OCI-LY3 (cell line): ENCODE data around the gene AGBL4.

Experiments used
- H2AFZ ChIP-seq: fragments of 200-600, 300-600 bp; shearing (Covaris generic); 2 replicates; pipeline ENCODE4 v1.6.0; 2014; ENCODE audit warnings: antibody characterized with exemption, low read depth, low read length
- H3K27ac ChIP-seq: fragments of 200-600, 300-600 bp; sonication (generic); 2 replicates; pipeline ENCODE4 v1.5.1; 2014; ENCODE audit warnings: mild to moderate bottlenecking, low read length, moderate library complexity, mixed read lengths
- H3K27me3 ChIP-seq: fragments of 200-600, 300-600 bp; sonication (generic); 2 replicates; pipeline ENCODE4 v1.6.1; 2014; ENCODE audit warnings: low read depth, low read length, mixed read lengths
- H3K36me3 ChIP-seq: fragments of 200-600, 300-600 bp; sonication (generic); replicated peaks from 2 replicates; pipeline ENCODE3; 2014; ENCODE audit warnings: low read depth, low read length, mixed read lengths
- H3K4me1 ChIP-seq: fragments of 300-600, 200-600 bp; sonication (generic); 2 replicates; pipeline ENCODE4 v1.6.1; 2014; ENCODE audit warnings: low read length, mixed read lengths
- H3K4me2 ChIP-seq: fragments of 200-600, 300-600 bp; sonication (generic); 2 replicates; pipeline ENCODE4 v1.6.1; 2014; ENCODE audit warnings: low read length, mixed read lengths
- H3K4me3 ChIP-seq: fragments of 300-600, 200-600 bp; sonication (generic); 2 replicates; pipeline ENCODE4 v1.5.1; 2014; ENCODE audit warnings: antibody characterized with exemption, mild to moderate bottlenecking, low read length, moderate library complexity
- H3K79me2 ChIP-seq: fragments of 300-600, 200-600 bp; shearing (Covaris generic); 2 replicates; pipeline ENCODE4 v1.6.1; 2014; ENCODE audit warnings: mild to moderate bottlenecking, low read length, mixed read lengths
- H3K9ac ChIP-seq: fragments of 300-600, 200-600 bp; shearing (Covaris generic); 2 replicates; pipeline ENCODE4 v1.6.0; 2014; ENCODE audit warnings: mild to moderate bottlenecking, low read length, moderate library complexity
- H3K9me3 ChIP-seq: fragments of 200-600, 300-600 bp; shearing (Covaris generic); 2 replicates; pipeline ENCODE4 v1.6.1; 2014; ENCODE audit warnings: low read length, mixed read lengths; ENCODE audit not compliant: insufficient read depth
- H4K20me1 ChIP-seq: fragments of 200-600, 300-600 bp; sonication (generic); 2 replicates; pipeline ENCODE4 v1.6.1; 2016; ENCODE audit warnings: low read length, mixed read lengths; ENCODE audit not compliant: insufficient read depth
- CTCF ChIP-seq: fragments of 200-600, 300-600 bp; sonication (generic); IDR thresholded peaks from 2 replicates; pipeline ENCODE4 v1.5.1; 2014; ENCODE audit warnings: antibody characterized with exemption, low read length, low read depth
- EZH2phosphoT487 ChIP-seq: fragments of 200-600 bp; shearing (Covaris generic); IDR thresholded peaks from 2 replicates; pipeline ENCODE4 v1.6.1; 2018; ENCODE audit warnings: antibody characterized with exemption, mixed run types, low read depth

The AGBL4 gene

GRCh38 chr1:48730164-48730910 is 1293.4 kb downstream of the AGBL4 start:
- H3K9me3 ChIP-seq = no peaks in the 10 kb centered on the region
- H3K36me3 ChIP-seq = peaks cover 51% of the 10 kb centered on the region
- peak overlapping the region; percentile 69 for H3K4me2 ChIP-seq
- H4K20me1 ChIP-seq = peaks cover 15% of the 10 kb centered on the region; the same call in 1 of the 2 replicates
- peaks cover 9% of the 10 kb centered on the region for H3K79me2 ChIP-seq
- H3K27ac ChIP-seq = peak overlapping the region; percentile 85
- H2AFZ ChIP-seq = no peak overlapping the region
- peaks cover 45% of the 10 kb centered on the region for H3K4me1 ChIP-seq
- TF ChIP-seq EZH2phosphoT487 = no peak
- no peak for TF ChIP-seq CTCF
- H3K4me3 ChIP-seq = peak overlapping the region; percentile 49
- H3K27me3 ChIP-seq = no peaks in the 10 kb centered on the region
- peak overlapping the region; percentile 40; the same call in 1 of the 2 replicates for H3K9ac ChIP-seq

- Histone ChIP-seq H3K4me3 (no peak overlapping the region), H3K9ac (no peak overlapping the region), H3K36me3 (peaks cover 40% of the 10 kb centered on the region), H4K20me1 (peaks cover 15% of the 10 kb centered on the region; the same call in 1 of the 2 replicates), H3K79me2 (peaks cover 9% of the 10 kb centered on the region), H3K27me3 (no peaks in the 10 kb centered on the region), H3K9me3 (no peaks in the 10 kb centered on the region), H2AFZ (no peak overlapping the region), H3K4me2 (no peak overlapping the region), H3K27ac (no peak overlapping the region), H3K4me1 (peaks cover 46% of the 10 kb centered on the region)
- TF ChIP-seq CTCF (no peak), EZH2phosphoT487 (no peak)
These were observed 1295.2 kb downstream of the AGBL4 start for GRCh38 chr1:48728584-48728983.

GRCh38 chr1:48726557-48727215 is 1297.1 kb downstream of the AGBL4 start:
- Histone ChIP-seq H3K27me3 (no peaks in the 10 kb centered on the region), H3K79me2 (peaks cover 9% of the 10 kb centered on the region), H3K4me2 (no peak overlapping the region), H3K9ac (no peak overlapping the region), H3K4me3 (no peak overlapping the region), H3K4me1 (peaks cover 38% of the 10 kb centered on the region), H3K27ac (no peak overlapping the region), H3K9me3 (no peaks in the 10 kb centered on the region), H4K20me1 (peaks cover 15% of the 10 kb centered on the region; the same call in 1 of the 2 replicates), H2AFZ (no peak overlapping the region), H3K36me3 (peaks cover 25% of the 10 kb centered on the region)
- no peak for TF ChIP-seq EZH2phosphoT487
- no peak for TF ChIP-seq CTCF

GRCh38 chr1:48726139-48726538 is 1297.6 kb downstream of the AGBL4 start:
- Histone ChIP-seq H3K4me3 (no peak overlapping the region), H3K36me3 (peaks cover 20% of the 10 kb centered on the region), H3K4me1 (peaks cover 33% of the 10 kb centered on the region), H3K4me2 (no peak overlapping the region), H3K9me3 (no peaks in the 10 kb centered on the region), H3K27ac (no peak overlapping the region), H2AFZ (no peak overlapping the region), H3K79me2 (peaks cover 9% of the 10 kb centered on the region), H3K27me3 (no peaks in the 10 kb centered on the region), H3K9ac (no peak overlapping the region), H4K20me1 (peaks cover 11% of the 10 kb centered on the region; the same call in 1 of the 2 replicates)
- TF ChIP-seq CTCF (no peak), EZH2phosphoT487 (no peak)
